PC-9 (cell line): ENCODE measurements around the gene SLC4A4. TPM values are rescaled to one million over a fixed set of nuclear protein-coding genes. Genes with fewer than 3 reads are reported as not detected.

Source experiments
- BruUV-seq: library from RNA; stranded (reverse); fragments of 400-500 nt; replicated peaks from 2 replicates; lab custom pipeline; 2021; lab: Mats Ljungman, UMichigan
- CTCF ChIA-PET: fragments of 300-600 bp; sonication (Branson Sonifier 250); formaldehyde crosslinking; loops from one replicate; lab custom pipeline; 2022; ENCODE audit warnings: antibody characterized with exemption; lab: Charles Lee
- POLR2A ChIA-PET: fragments of 300-600 bp; sonication (Branson Sonifier 250); formaldehyde crosslinking; loops from one replicate; lab custom pipeline; 2022; ENCODE audit warnings: antibody characterized with exemption; ENCODE audit not compliant: unreplicated experiment; lab: Charles Lee
- DNase-seq, 2 experiments: peaks; one replicate each; pipeline versions ENCODE4 v3.0.0 to v3.0.0-alpha.2; 2015 to 2022; ENCODE audit warnings: mixed read lengths in 1 of 2
- H2AFZ ChIP-seq: fragments of 200-600 bp; sonication (generic); 2 replicates; pipeline ENCODE4 v1.8.1; 2017; ENCODE audit warnings: antibody characterized with exemption
- H3F3A ChIP-seq: fragments of 200-600 bp; sonication (generic); 2 replicates; pipeline ENCODE4 v1.8.1; 2017; ENCODE audit warnings: antibody characterized with exemption, mild to moderate bottlenecking, low read depth; ENCODE audit not compliant: insufficient read depth
- H3K27ac ChIP-seq: fragments of 200-600 bp; sonication (generic); 2 replicates; pipeline ENCODE4 v1.6.1; 2016; ENCODE audit warnings: mixed run types
- H3K27me3 ChIP-seq: fragments of 200-600 bp; sonication (generic); 2 replicates; pipeline ENCODE4 v1.6.1; 2016; ENCODE audit warnings: low read depth, mixed run types; ENCODE audit not compliant: insufficient read depth
- H3K36me3 ChIP-seq: fragments of 200-600 bp; sonication (generic); 2 replicates; pipeline ENCODE4 v1.6.1; 2016; ENCODE audit warnings: low read depth, mixed run types
- H3K4me1 ChIP-seq: fragments of 200-600 bp; sonication (generic); replicated peaks from 2 replicates; pipeline ENCODE4 v1.6.1; 2016; ENCODE audit warnings: mixed run types; ENCODE audit not compliant: insufficient read depth
- H3K4me2 ChIP-seq: fragments of 200-600 bp; sonication (generic); 2 replicates; pipeline ENCODE4 v1.6.1; 2017; ENCODE audit warnings: mixed run types
- H3K4me3 ChIP-seq: fragments of 200-600 bp; sonication (generic); 2 replicates; pipeline ENCODE4 v1.6.1; 2016; ENCODE audit warnings: mixed run types
- H3K79me2 ChIP-seq: fragments of 200-600 bp; sonication (generic); 2 replicates; pipeline ENCODE4 v1.6.1; 2017; ENCODE audit warnings: low read depth, mixed run types
- H3K9me2 ChIP-seq: fragments of 200-600 bp; sonication (generic); 2 replicates; pipeline ENCODE4 v1.8.1; 2017; ENCODE audit warnings: mild to moderate bottlenecking; ENCODE audit not compliant: insufficient read depth
- H3K9me3 ChIP-seq: fragments of 200-600 bp; sonication (generic); 2 replicates; pipeline ENCODE4 v1.8.1; 2016; ENCODE audit warnings: low read depth; ENCODE audit not compliant: insufficient read depth
- H4K20me1 ChIP-seq: fragments of 200-600 bp; sonication (generic); 2 replicates; pipeline ENCODE4 v1.8.1; 2017; ENCODE audit not compliant: insufficient read depth
- CTCF ChIP-seq: fragments of 200-600 bp; sonication (generic); conservative IDR thresholded peaks from 2 replicates; pipeline ENCODE4 v1.6.1; 2017; ENCODE audit warnings: mixed run types, antibody characterized with exemption, mild to moderate bottlenecking, moderate library complexity
- EZH2 ChIP-seq: fragments of 200-600 bp; sonication (generic); IDR thresholded peaks from 2 replicates; pipeline ENCODE4 v1.8.0; 2017; ENCODE audit warnings: antibody characterized with exemption, low read depth
- intact Hi-C: fragments of 100-400 bp; cut with micrococcal nuclease; formaldehyde crosslinking; loops from one replicate; pipeline ENCODE4 v1.10.0; 2022; ENCODE audit not compliant: unreplicated experiment
- total RNA-seq: library from RNA; stranded (reverse); gene quantifications from 2 replicates; pipeline ENCODE4 v1.2.3, GENCODE V29; 2021

Gene SLC4A4
- total RNA-seq, 1 experiment from 2014 or later: 0.44 TPM

GRCh38 chr4:71494539-71494938 lies 155.7 kb downstream of the SLC4A4 start:
- no peak for DNase-seq
- Histone ChIP-seq H3K9me2 (no peaks in the 10 kb centered on the region), H3K27ac (no peak overlapping the region), H3F3A (no peaks in the 10 kb centered on the region), H2AFZ (no peak overlapping the region), H3K36me3 (no peaks in the 10 kb centered on the region), H3K4me1 (no peaks in the 10 kb centered on the region), H3K4me3 (no peak overlapping the region), H4K20me1 (no peaks in the 10 kb centered on the region), H3K27me3 (no peaks in the 10 kb centered on the region), H3K4me2 (no peak overlapping the region), H3K79me2 (no peaks in the 10 kb centered on the region), H3K9me3 (no peaks in the 10 kb centered on the region)
- CTCF ChIA-PET: no interaction called here
- no peak; the same call in 1 of the 2 replicates for TF ChIP-seq CTCF
- no peak for TF ChIP-seq EZH2
- BruUV-seq: no TSS peak
- intact Hi-C loops: no loop called here
- POLR2A ChIA-PET: no interaction called here

DNA sequence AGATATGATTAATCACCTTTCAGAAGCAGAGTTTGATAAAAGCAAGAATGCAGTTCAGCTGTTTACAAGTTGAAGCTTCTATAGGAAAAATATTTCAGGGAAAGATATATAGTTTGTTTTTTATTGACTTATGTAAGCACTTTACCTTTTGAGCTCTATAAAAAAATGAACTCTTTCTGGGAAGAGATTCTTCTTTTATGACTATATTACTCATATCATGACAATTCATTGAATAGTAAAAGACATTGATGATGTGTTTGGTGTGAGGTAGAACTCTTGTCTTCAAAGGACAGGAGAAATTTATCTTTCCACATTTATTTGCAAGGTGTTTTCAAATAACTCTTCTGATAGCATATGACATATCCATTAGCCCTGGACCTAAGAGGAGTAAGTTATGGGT lies 156.6 kb downstream of the SLC4A4 start:
- no peaks in the 10 kb centered on the region for H3K9me2 ChIP-seq
- H3K36me3 ChIP-seq: no peaks in the 10 kb centered on the region
- intact Hi-C loops: no loop called here
- H2AFZ ChIP-seq: no peak overlapping the region
- DNase-seq: no peak
- H4K20me1 ChIP-seq: no peaks in the 10 kb centered on the region
- TF ChIP-seq EZH2 (no peak), CTCF (no peak)
- no peak overlapping the region for H3K27ac ChIP-seq
- no peaks in the 10 kb centered on the region for H3F3A ChIP-seq
- no peaks in the 10 kb centered on the region for H3K4me1 ChIP-seq
- CTCF ChIA-PET: no interaction called here
- no TSS peak for BruUV-seq
- POLR2A ChIA-PET: interaction anchor here (0.7 kb wide), 1 partner anchor 153 kb away, joined by 4 read pairs; no protein-coding TSS in a partner anchor
- no peaks in the 10 kb centered on the region for H3K9me3 ChIP-seq
- H3K4me2 ChIP-seq: no peak overlapping the region
- H3K27me3 ChIP-seq: no peaks in the 10 kb centered on the region
- H3K4me3 ChIP-seq: no peak overlapping the region
- no peaks in the 10 kb centered on the region for H3K79me2 ChIP-seq

DNA sequence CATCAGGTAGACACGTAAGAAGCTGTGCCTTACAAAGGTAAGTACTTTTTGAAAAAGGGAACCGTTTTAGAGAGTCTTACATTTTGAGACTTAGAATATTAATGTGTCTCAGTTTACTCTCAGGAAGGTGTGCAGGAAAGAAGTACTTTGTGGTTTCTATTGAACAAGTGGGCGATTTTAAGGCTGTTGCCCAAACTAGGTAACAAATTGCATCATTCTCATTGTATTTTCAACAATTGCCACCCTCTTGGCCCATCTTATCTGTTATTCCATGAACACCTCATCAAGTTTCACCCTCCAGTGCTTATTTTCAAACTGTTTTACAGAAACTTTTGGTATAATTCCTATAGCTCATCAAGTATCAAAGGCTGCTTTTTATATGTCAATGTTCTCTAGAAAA lies 158.3 kb downstream of the SLC4A4 start:
- intact Hi-C loops: no loop called here
- Histone ChIP-seq H3K4me2 (no peak overlapping the region), H3K9me2 (no peaks in the 10 kb centered on the region), H3K79me2 (no peaks in the 10 kb centered on the region), H2AFZ (no peak overlapping the region), H3F3A (no peaks in the 10 kb centered on the region), H3K27ac (no peak overlapping the region), H3K4me3 (no peak overlapping the region), H3K9me3 (no peaks in the 10 kb centered on the region), H4K20me1 (no peaks in the 10 kb centered on the region), H3K36me3 (no peaks in the 10 kb centered on the region), H3K4me1 (no peaks in the 10 kb centered on the region), H3K27me3 (no peaks in the 10 kb centered on the region)
- POLR2A ChIA-PET: no interaction called here
- BruUV-seq: no TSS peak
- DNase-seq: no peak
- CTCF ChIA-PET: no interaction called here
- TF ChIP-seq EZH2 (no peak), CTCF (no peak)
